ENCODE measurements around the gene ST3GAL3. TPM values are rescaled to one million over a fixed set of nuclear protein-coding genes. Genes with fewer than 3 reads are reported as not detected.

The ST3GAL3 gene
- total and polyA plus RNA-seq, 10 of the 15 experiments (the other 5 are each of a cell fraction or from before 2014, with no cell fraction given), result 1.2 to 19.3 (median 11.0) TPM

DNA sequence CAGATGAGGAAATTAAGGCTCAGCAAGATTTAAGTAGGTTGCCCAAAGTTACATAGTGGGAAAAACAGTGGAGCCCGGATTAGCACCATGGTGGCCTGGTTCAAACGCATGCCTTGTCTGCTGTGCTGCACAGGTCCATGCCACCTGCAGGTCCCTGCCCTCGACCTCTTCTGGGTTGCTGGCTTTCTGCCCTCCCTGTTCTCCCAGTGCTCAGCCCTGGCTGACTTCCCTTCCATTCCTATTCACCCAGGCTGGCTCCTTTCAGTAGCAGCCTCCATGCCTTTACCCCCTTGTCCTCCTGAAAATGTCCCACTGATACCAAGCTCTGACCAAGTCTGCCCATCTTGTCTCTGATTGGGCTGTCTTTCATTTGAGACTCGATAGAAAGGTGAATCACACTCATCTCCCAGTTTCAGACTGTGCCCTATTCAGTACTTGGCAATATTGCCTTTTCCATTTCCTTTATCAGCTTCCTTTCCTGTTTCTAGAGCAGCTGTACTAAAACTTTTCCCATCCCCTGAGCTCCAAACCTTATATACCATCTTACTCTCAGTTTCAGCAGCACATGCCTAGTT is 75.8 kb downstream of the ST3GAL3 start (continued):
- TF ChIP-seq, protein P1, sequence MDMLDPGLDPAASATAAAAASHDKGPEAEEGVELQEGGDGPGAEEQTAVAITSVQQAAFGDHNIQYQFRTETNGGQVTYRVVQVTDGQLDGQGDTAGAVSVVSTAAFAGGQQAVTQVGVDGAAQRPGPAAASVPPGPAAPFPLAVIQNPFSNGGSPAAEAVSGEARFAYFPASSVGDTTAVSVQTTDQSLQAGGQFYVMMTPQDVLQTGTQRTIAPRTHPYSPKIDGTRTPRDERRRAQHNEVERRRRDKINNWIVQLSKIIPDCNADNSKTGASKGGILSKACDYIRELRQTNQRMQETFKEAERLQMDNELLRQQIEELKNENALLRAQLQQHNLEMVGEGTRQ (IDR thresholded peaks at IDR 0.05; ENCODE audit: borderline replicate concordance, low read depth, low read length), result no peak
- TF ChIP-seq, protein P2, sequence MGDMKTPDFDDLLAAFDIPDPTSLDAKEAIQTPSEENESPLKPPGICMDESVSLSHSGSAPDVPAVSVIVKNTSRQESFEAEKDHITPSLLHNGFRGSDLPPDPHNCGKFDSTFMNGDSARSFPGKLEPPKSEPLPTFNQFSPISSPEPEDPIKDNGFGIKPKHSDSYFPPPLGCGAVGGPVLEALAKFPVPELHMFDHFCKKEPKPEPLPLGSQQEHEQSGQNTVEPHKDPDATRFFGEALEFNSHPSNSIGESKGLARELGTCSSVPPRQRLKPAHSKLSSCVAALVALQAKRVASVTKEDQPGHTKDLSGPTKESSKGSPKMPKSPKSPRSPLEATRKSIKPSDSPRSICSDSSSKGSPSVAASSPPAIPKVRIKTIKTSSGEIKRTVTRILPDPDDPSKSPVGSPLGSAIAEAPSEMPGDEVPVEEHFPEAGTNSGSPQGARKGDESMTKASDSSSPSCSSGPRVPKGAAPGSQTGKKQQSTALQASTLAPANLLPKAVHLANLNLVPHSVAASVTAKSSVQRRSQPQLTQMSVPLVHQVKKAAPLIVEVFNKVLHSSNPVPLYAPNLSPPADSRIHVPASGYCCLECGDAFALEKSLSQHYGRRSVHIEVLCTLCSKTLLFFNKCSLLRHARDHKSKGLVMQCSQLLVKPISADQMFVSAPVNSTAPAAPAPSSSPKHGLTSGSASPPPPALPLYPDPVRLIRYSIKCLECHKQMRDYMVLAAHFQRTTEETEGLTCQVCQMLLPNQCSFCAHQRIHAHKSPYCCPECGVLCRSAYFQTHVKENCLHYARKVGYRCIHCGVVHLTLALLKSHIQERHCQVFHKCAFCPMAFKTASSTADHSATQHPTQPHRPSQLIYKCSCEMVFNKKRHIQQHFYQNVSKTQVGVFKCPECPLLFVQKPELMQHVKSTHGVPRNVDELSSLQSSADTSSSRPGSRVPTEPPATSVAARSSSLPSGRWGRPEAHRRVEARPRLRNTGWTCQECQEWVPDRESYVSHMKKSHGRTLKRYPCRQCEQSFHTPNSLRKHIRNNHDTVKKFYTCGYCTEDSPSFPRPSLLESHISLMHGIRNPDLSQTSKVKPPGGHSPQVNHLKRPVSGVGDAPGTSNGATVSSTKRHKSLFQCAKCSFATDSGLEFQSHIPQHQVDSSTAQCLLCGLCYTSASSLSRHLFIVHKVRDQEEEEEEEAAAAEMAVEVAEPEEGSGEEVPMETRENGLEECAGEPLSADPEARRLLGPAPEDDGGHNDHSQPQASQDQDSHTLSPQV (IDR thresholded peaks at IDR 0.05), result no peak
- no peak for TF ChIP-seq ZNF384 (IDR thresholded peaks at IDR 0.05; ENCODE audit: borderline replicate concordance, low read depth, low read length)
- no peak for TF ChIP-seq ZNF622 (IDR thresholded peaks at IDR 0.05)
- peak; percentile 71; the same call in 1 of the 2 replicates for TF ChIP-seq HDGF (IDR thresholded peaks at IDR 0.05)
- no peak for TF ChIP-seq SMAD1 (IDR thresholded peaks at IDR 0.05; ENCODE audit: low read depth, partially characterized antibody)
- no peak for TF ChIP-seq TARDBP (IDR thresholded peaks at IDR 0.05; ENCODE audit: borderline replicate concordance)
- no peak for TF ChIP-seq GATAD2B (conservative IDR thresholded peaks at IDR 0.05; ENCODE audit: low read depth)
- no peak for TF ChIP-seq POLR2AphosphoS5 (IDR thresholded peaks at IDR 0.05; ENCODE audit: low read length)
- TF ChIP-seq LARP7 (IDR thresholded peaks at IDR 0.05), result no peak
- no peak for TF ChIP-seq CEBPB (IDR thresholded peaks at IDR 0.05; ENCODE audit: borderline replicate concordance in 1 of 2, low read depth in 2 of 2, low read length in 2 of 2)
- TF ChIP-seq BACH1 (IDR thresholded peaks at IDR 0.05; ENCODE audit: borderline replicate concordance), result no peak
- TF ChIP-seq MTA3 (IDR thresholded peaks at IDR 0.05; ENCODE audit: borderline replicate concordance, low read length), result 0 out of 2 replicates have a peak, but pooled peaks have one; percentile 35
- TF ChIP-seq SIX5 (IDR thresholded peaks at IDR 0.05; ENCODE audit: low read depth, low read length, severe bottlenecking), result no peak
- 0 out of 2 replicates have a peak, but pooled peaks have one; percentile 14 for TF ChIP-seq SMARCA5 (IDR thresholded peaks at IDR 0.05)
- TF ChIP-seq, protein P3, sequence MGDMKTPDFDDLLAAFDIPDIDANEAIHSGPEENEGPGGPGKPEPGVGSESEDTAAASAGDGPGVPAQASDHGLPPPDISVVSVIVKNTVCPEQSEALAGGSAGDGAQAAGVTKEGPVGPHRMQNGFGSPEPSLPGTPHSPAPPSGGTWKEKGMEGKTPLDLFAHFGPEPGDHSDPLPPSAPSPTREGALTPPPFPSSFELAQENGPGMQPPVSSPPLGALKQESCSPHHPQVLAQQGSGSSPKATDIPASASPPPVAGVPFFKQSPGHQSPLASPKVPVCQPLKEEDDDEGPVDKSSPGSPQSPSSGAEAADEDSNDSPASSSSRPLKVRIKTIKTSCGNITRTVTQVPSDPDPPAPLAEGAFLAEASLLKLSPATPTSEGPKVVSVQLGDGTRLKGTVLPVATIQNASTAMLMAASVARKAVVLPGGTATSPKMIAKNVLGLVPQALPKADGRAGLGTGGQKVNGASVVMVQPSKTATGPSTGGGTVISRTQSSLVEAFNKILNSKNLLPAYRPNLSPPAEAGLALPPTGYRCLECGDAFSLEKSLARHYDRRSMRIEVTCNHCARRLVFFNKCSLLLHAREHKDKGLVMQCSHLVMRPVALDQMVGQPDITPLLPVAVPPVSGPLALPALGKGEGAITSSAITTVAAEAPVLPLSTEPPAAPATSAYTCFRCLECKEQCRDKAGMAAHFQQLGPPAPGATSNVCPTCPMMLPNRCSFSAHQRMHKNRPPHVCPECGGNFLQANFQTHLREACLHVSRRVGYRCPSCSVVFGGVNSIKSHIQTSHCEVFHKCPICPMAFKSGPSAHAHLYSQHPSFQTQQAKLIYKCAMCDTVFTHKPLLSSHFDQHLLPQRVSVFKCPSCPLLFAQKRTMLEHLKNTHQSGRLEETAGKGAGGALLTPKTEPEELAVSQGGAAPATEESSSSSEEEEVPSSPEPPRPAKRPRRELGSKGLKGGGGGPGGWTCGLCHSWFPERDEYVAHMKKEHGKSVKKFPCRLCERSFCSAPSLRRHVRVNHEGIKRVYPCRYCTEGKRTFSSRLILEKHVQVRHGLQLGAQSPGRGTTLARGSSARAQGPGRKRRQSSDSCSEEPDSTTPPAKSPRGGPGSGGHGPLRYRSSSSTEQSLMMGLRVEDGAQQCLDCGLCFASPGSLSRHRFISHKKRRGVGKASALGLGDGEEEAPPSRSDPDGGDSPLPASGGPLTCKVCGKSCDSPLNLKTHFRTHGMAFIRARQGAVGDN (IDR thresholded peaks at IDR 0.05), result peak; percentile 29; the same call in 1 of the 2 replicates

Data from GM12878 (cell line).